HFF-Myc (cell line): Measurements from ENCODE around the gene NTSR1.

ENCODE experiments used
- DNase-seq: peaks from one replicate; pipeline ENCODE4 v3.0.0-alpha.2; 2011; ENCODE audit warnings: low read depth; ENCODE audit errors: extremely low read depth
- H3K4me3 ChIP-seq: replicated peaks from 2 replicates; pipeline ENCODE4 v1.5.1; 2011; ENCODE audit warnings: low read depth, mild to moderate bottlenecking, control low read depth, low read length
- CTCF ChIP-seq: IDR thresholded peaks from 2 replicates; pipeline ENCODE4 v1.5.1; 2012; ENCODE audit warnings: mild to moderate bottlenecking, low read depth, low read length, control low read depth; ENCODE audit errors: missing control alignments

Gene NTSR1

GRCh38 chr20:62760471-62760855, 51.8 kb downstream of the NTSR1 start:
- no peak for DNase-seq
- no peak for TF ChIP-seq CTCF
- H3K4me3 ChIP-seq = no peak overlapping the region

GRCh38 chr20:62760856-62761758, 52.5 kb downstream of the NTSR1 start:
- TF ChIP-seq CTCF = no peak
- no peak overlapping the region for H3K4me3 ChIP-seq
- no peak for DNase-seq

- H3K4me3 ChIP-seq = no peak overlapping the region
- no peak for TF ChIP-seq CTCF
- DNase-seq = no peak
Measured at GRCh38 chr20:62761759-62762131, 53.1 kb downstream of the NTSR1 start.

- no peak overlapping the region for H3K4me3 ChIP-seq
- DNase-seq = no peak
- TF ChIP-seq CTCF = no peak
Measured at GRCh38 chr20:62762376-62762775, 53.7 kb downstream of the NTSR1 start.

- no peak for TF ChIP-seq CTCF
- no peak overlapping the region for H3K4me3 ChIP-seq
Measured at GRCh38 chr20:62762801-62763368, 54.2 kb downstream of the NTSR1 start.

GRCh38 chr20:62763404-62763803, 54.8 kb downstream of the NTSR1 start:
- DNase-seq = no peak
- H3K4me3 ChIP-seq = no peak overlapping the region
- no peak for TF ChIP-seq CTCF

More at GRCh38 chr20:62762801-62763368, 54.2 kb downstream of the NTSR1 start:
- no peak for DNase-seq
